ENCODE results near the gene COMP.
"Not testable (repeated sequence)": the region's sequence is repeated elsewhere in the genome, so short reads cannot be mapped to it uniquely, and the experiment has no call there.

The COMP gene

GRCh38 chr19:18736415-18737336 lies 54.4 kb downstream of the COMP start:
- peak in 3 of 10 donors; percentile 47 to 81 (median 62) for DNase-seq
- intact Hi-C loops (cut with DNase I) = no loop called here

- intact Hi-C loops (cut with DNase I) = no loop called here
- peak in 5 of 10 donors; percentile 32 to 88 (median 53) for DNase-seq
Measured at GRCh38 chr19:18735752-18736151, 55.4 kb downstream of the COMP start.

- intact Hi-C loops (cut with DNase I) = no loop called here
- peak in 1 of 10 donors; percentile 73 for DNase-seq
Measured at GRCh38 chr19:18735324-18735723, 55.8 kb downstream of the COMP start.

GRCh38 chr19:18733762-18734332 lies 57.3 kb downstream of the COMP start:
- DNase-seq = peak in 1 of 10 donors; percentile 58
- intact Hi-C loops (cut with DNase I) = not testable (repeated sequence)

- DNase-seq = peak in 1 of 10 donors; percentile 69
- intact Hi-C loops (cut with DNase I) = no loop called here
Measured at GRCh38 chr19:18733196-18733647, 57.9 kb downstream of the COMP start.

All from posterior cingulate gyrus (tissue), 11 donors.